NCI-H2171 (cell line): ENCODE results near the gene HIVEP3.
A peak's percentile ranks its signal among the peaks of the same experiment; 100 is the strongest.

Experiments
- DNase-seq: peaks from one replicate; lab custom pipeline; 2025; lab: John Stamatoyannopoulos, UW

The HIVEP3 gene

GRCh38 chr1:41758500-41758899 is 160.2 kb downstream of the HIVEP3 start:
- no peak for DNase-seq

- no peak for DNase-seq
These were observed 164.2 kb downstream of the HIVEP3 start for GRCh38 chr1:41754540-41754939.

- DNase-seq, result no peak
These were observed 166.1 kb downstream of the HIVEP3 start for GRCh38 chr1:41752514-41753170.

GRCh38 chr1:41751804-41752513 is 166.8 kb downstream of the HIVEP3 start:
- no peak for DNase-seq

GRCh38 chr1:41749991-41750745 is 168.6 kb downstream of the HIVEP3 start:
- no peak for DNase-seq

- DNase-seq, result no peak
These were observed 173.7 kb downstream of the HIVEP3 start for GRCh38 chr1:41745022-41745421.

- DNase-seq, result no peak
These were observed 175.4 kb downstream of the HIVEP3 start for GRCh38 chr1:41743366-41743765.

GRCh38 chr1:41742219-41742618 is 176.5 kb downstream of the HIVEP3 start:
- DNase-seq, result no peak

GRCh38 chr1:41741244-41741643 is 177.5 kb downstream of the HIVEP3 start:
- DNase-seq, result no peak

GRCh38 chr1:41740630-41741239 is 178.0 kb downstream of the HIVEP3 start:
- no peak for DNase-seq

- DNase-seq, result no peak
These were observed 178.7 kb downstream of the HIVEP3 start for GRCh38 chr1:41740058-41740457.

GRCh38 chr1:41739061-41739955 is 179.4 kb downstream of the HIVEP3 start:
- peak; percentile 37 for DNase-seq

GRCh38 chr1:41738475-41738874 is 180.2 kb downstream of the HIVEP3 start:
- no peak for DNase-seq

- no peak for DNase-seq
These were observed 180.7 kb downstream of the HIVEP3 start for GRCh38 chr1:41738006-41738405.

- DNase-seq, result no peak
These were observed 183.0 kb downstream of the HIVEP3 start for GRCh38 chr1:41735631-41736260.

GRCh38 chr1:41735139-41735538 is 183.6 kb downstream of the HIVEP3 start:
- no peak for DNase-seq

- DNase-seq, result no peak
These were observed 184.3 kb downstream of the HIVEP3 start for GRCh38 chr1:41734201-41734970.

- DNase-seq, result no peak
These were observed 185.0 kb downstream of the HIVEP3 start for GRCh38 chr1:41733725-41734124.

GRCh38 chr1:41733021-41733420 is 185.7 kb downstream of the HIVEP3 start:
- DNase-seq, result no peak

- DNase-seq, result no peak
These were observed 187.1 kb downstream of the HIVEP3 start for GRCh38 chr1:41731516-41732030.
